SK-N-SH (cell line): ENCODE data around the gene GATAD2A.

Experiments
- CTCF ChIP-seq: fragments of 200-600 bp; sonication (generic); IDR thresholded peaks from 2 replicates; pipeline ENCODE4 v1.6.1; 2017; ENCODE audit warnings: antibody characterized with exemption, mild to moderate bottlenecking, moderate library complexity
- EZH2phosphoT487 ChIP-seq: fragments of 200-600 bp; sonication (generic); IDR thresholded peaks from 2 replicates; pipeline ENCODE4 v1.6.1; 2017; ENCODE audit warnings: low read depth, mixed run types, mild to moderate bottlenecking, antibody characterized with exemption, moderate library complexity, borderline replicate concordance
- JUND ChIP-seq: IDR thresholded peaks from 2 replicates; pipeline ENCODE4 v1.4.0; 2012
- MEF2A ChIP-seq: IDR thresholded peaks from 2 replicates; pipeline ENCODE4 v1.4.0; 2012; ENCODE audit warnings: low read depth, borderline replicate concordance
- POLR2AphosphoS5 ChIP-seq: IDR thresholded peaks from 2 replicates; pipeline ENCODE4 v1.6.1; 2012; ENCODE audit warnings: low read depth, low read length
- RAD21 ChIP-seq: IDR thresholded peaks from 2 replicates; pipeline ENCODE4 v1.6.1; 2012; ENCODE audit warnings: mild to moderate bottlenecking, low read length
- RFX5 ChIP-seq: IDR thresholded peaks from 2 replicates; pipeline ENCODE4 v1.6.1; 2012; ENCODE audit warnings: mild to moderate bottlenecking, improper control_type of control experiment, low read length
- TAF1 ChIP-seq: IDR thresholded peaks from 2 replicates; pipeline ENCODE4 v1.6.1; 2012; ENCODE audit warnings: low read depth, mild to moderate bottlenecking, low read length, moderate library complexity, borderline replicate concordance
- ZBTB33 ChIP-seq: IDR thresholded peaks from 2 replicates; pipeline ENCODE4 v1.4.0; 2012; ENCODE audit warnings: low read depth, borderline replicate concordance
- TF ChIP-seq, protein P1 (sequence below): IDR thresholded peaks from 2 replicates; pipeline ENCODE4 v1.6.1; 2012; ENCODE audit warnings: mild to moderate bottlenecking, low read depth, low read length, moderate library complexity

GRCh38 chr19:19538061-19538784 is 132.7 kb downstream of the GATAD2A start, which contains the start of gene CILP2:
- TF ChIP-seq, protein P1, sequence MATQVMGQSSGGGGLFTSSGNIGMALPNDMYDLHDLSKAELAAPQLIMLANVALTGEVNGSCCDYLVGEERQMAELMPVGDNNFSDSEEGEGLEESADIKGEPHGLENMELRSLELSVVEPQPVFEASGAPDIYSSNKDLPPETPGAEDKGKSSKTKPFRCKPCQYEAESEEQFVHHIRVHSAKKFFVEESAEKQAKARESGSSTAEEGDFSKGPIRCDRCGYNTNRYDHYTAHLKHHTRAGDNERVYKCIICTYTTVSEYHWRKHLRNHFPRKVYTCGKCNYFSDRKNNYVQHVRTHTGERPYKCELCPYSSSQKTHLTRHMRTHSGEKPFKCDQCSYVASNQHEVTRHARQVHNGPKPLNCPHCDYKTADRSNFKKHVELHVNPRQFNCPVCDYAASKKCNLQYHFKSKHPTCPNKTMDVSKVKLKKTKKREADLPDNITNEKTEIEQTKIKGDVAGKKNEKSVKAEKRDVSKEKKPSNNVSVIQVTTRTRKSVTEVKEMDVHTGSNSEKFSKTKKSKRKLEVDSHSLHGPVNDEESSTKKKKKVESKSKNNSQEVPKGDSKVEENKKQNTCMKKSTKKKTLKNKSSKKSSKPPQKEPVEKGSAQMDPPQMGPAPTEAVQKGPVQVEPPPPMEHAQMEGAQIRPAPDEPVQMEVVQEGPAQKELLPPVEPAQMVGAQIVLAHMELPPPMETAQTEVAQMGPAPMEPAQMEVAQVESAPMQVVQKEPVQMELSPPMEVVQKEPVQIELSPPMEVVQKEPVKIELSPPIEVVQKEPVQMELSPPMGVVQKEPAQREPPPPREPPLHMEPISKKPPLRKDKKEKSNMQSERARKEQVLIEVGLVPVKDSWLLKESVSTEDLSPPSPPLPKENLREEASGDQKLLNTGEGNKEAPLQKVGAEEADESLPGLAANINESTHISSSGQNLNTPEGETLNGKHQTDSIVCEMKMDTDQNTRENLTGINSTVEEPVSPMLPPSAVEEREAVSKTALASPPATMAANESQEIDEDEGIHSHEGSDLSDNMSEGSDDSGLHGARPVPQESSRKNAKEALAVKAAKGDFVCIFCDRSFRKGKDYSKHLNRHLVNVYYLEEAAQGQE: no peak
- TF ChIP-seq CTCF: no peak
- no peak; the same call in 1 of the 2 replicates for TF ChIP-seq RAD21
- no peak for TF ChIP-seq RFX5
- TF ChIP-seq EZH2phosphoT487: no peak
- no peak for TF ChIP-seq ZBTB33
- TF ChIP-seq MEF2A: no peak
- no peak for TF ChIP-seq POLR2AphosphoS5
- no peak for TF ChIP-seq JUND
- TF ChIP-seq TAF1: no peak
